BLaER1 treated with 17β-estradiol and CSF1 and Interleukin-3, amounts not matched to agents 10 nM and 100 nM (cell line): ENCODE data around the gene PRLH.

Experiments
- H3K27ac ChIP-seq, 11 experiments: shearing (Covaris generic); formaldehyde crosslinking; 2 replicates each; pipeline ENCODE4 v1.8.1; 2022
- H3K27me3 ChIP-seq, 11 experiments: shearing (Covaris generic); formaldehyde crosslinking; 2 replicates each; pipeline ENCODE4 v1.8.1; 2022
- H3K36me3 ChIP-seq, 11 experiments: shearing (Covaris generic); formaldehyde crosslinking; 2 replicates each; pipeline ENCODE4 v1.8.1; 2022
- H3K4me1 ChIP-seq, 10 experiments: shearing (Covaris generic); formaldehyde crosslinking; 2 replicates each; pipeline ENCODE4 v1.8.1; 2022
- H3K4me2 ChIP-seq, 11 experiments: shearing (Covaris generic); formaldehyde crosslinking; 2 replicates each; pipeline ENCODE4 v1.8.1; 2022
- H3K4me3 ChIP-seq, 10 experiments: shearing (Covaris generic); formaldehyde crosslinking; 2 replicates each; pipeline ENCODE4 v1.8.1; 2022
- H3K9ac ChIP-seq, 11 experiments: shearing (Covaris generic); formaldehyde crosslinking; 2 replicates each; pipeline ENCODE4 v1.8.1; 2022
- H3K9me3 ChIP-seq, 11 experiments: shearing (Covaris generic); formaldehyde crosslinking; replicated peaks in 1 of 11; 2 replicates each; pipeline ENCODE4 v1.8.1; 2022
- H4K20me1 ChIP-seq, 11 experiments: shearing (Covaris generic); formaldehyde crosslinking; 2 replicates each; pipeline ENCODE4 v1.8.1; 2022
- Cebpa-rat ChIP-seq, 11 experiments: shearing (Covaris generic); IDR thresholded peaks; 2 replicates each; pipeline ENCODE4 v1.8.1; 2022

The PRLH gene

GRCh38 chr2:237536083-237536415 is 30.3 kb upstream of the PRLH start:
- Histone ChIP-seq H3K9me3 (no peaks in the 10 kb centered on the region), H3K9ac (peak overlapping the region in 9 of 11 experiments; percentile 10 to 79 (median 54); a peak in 13 of 22 replicates), H3K4me3 (no peak overlapping the region), H3K27me3 (no peaks in the 10 kb centered on the region), H4K20me1 (no peaks in the 10 kb centered on the region), H3K36me3 (no peaks in the 10 kb centered on the region), H3K4me1 (peaks cover 72 to 100% (median 98%) of the 10 kb centered on the region in 10 experiments), H3K27ac (peak overlapping the region in 9 of 11 experiments; percentile 80 to 91 (median 88); a peak in 18 of 22 replicates), H3K4me2 (peak overlapping the region; percentile 79 to 94 (median 88))
- TF ChIP-seq Cebpa-rat (IDR thresholded peaks at IDR 0.05), result no peak

DNA sequence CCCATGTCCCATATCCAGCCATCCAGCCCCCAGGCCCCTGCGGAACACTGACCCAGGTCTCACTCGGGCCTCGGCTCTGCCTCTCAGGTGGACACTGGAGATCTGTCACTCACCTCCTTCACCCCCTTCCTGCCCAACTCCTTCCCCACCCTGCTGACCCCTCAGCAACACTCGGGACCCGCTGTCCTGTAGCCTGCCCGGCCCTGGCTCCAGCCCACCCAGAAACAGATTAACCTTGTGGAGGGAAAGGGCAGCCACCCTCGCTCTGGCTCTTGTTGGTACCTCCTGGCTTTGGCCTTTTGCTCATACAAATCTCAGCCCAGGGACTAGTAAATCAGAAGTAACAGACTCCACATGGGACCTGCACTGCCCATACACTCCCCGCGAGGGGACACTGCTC is 29.8 kb upstream of the PRLH start:
- Histone ChIP-seq H3K9me3 (no peaks in the 10 kb centered on the region), H3K4me1 (peaks cover 72 to 100% (median 98%) of the 10 kb centered on the region in 10 experiments), H3K9ac (peak overlapping the region in 7 of 11 experiments; percentile 27 to 79 (median 68); a peak in 13 of 22 replicates), H3K4me3 (no peak overlapping the region; a peak in 1 of 20 replicates), H3K4me2 (peak overlapping the region; percentile 79 to 94 (median 88)), H3K36me3 (no peaks in the 10 kb centered on the region), H3K27me3 (no peaks in the 10 kb centered on the region), H4K20me1 (no peaks in the 10 kb centered on the region), H3K27ac (peak overlapping the region in 9 of 11 experiments; percentile 80 to 91 (median 88); a peak in 17 of 22 replicates)
- TF ChIP-seq Cebpa-rat (IDR thresholded peaks at IDR 0.05), result no peak

- Histone ChIP-seq H3K4me3 (no peak overlapping the region), H3K4me2 (peak overlapping the region in 10 of 11 experiments; percentile 12 to 94 (median 88); a peak in 19 of 22 replicates), H3K4me1 (peaks cover 57 to 91% (median 87%) of the 10 kb centered on the region in 10 experiments), H3K27ac (peak overlapping the region in 4 of 11 experiments; percentile 13 to 89 (median 64); a peak in 6 of 22 replicates), H3K9ac (peak overlapping the region in 3 of 11 experiments; percentile 7 to 32 (median 14); a peak in 2 of 22 replicates), H4K20me1 (no peaks in the 10 kb centered on the region), H3K36me3 (no peaks in the 10 kb centered on the region), H3K27me3 (no peaks in the 10 kb centered on the region), H3K9me3 (peaks cover 0 to 4% (median 0%) of the 10 kb centered on the region in 11 experiments; a peak in 1 of 22 replicates)
- TF ChIP-seq Cebpa-rat (IDR thresholded peaks at IDR 0.05), result no peak
Measured at GRCh38 chr2:237538001-237538720, 28.2 kb upstream of the PRLH start.

DNA sequence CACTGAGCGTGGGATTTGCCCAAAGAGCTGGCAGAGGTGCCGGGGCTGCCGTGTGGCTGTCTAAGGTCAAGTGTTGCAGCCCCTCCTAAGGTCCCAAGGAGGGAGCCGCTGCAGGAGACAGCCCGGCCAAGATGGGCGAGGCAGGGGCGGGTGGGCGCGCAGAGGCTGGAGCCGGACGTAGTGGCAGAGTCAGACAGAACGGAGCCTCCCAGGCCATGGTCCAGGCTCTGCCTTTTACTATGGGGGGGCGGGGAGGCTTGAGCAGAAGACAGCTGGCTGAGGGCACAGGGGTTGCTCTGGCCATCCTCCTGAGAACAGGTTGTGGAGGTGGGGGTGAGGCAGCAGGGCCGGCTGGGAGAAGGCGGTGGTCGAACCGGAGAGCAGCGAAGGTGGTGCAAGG is 27.5 kb upstream of the PRLH start:
- Histone ChIP-seq H3K9me3 (peaks cover 0 to 4% (median 0%) of the 10 kb centered on the region in 11 experiments; a peak in 1 of 22 replicates), H3K27ac (peak overlapping the region in 4 of 11 experiments; percentile 13 to 89 (median 77); a peak in 4 of 22 replicates), H3K4me1 (peaks cover 49 to 84% (median 80%) of the 10 kb centered on the region in 10 experiments), H3K36me3 (no peaks in the 10 kb centered on the region), H3K4me2 (peak overlapping the region in 9 of 11 experiments; percentile 26 to 94 (median 88); a peak in 15 of 22 replicates), H3K4me3 (no peak overlapping the region), H3K27me3 (no peaks in the 10 kb centered on the region), H4K20me1 (no peaks in the 10 kb centered on the region), H3K9ac (peak overlapping the region in 1 of 11 experiments; percentile 14; a peak in 2 of 22 replicates)
- no peak for TF ChIP-seq Cebpa-rat (IDR thresholded peaks at IDR 0.05)

GRCh38 chr2:237539681-237540080 is 26.7 kb upstream of the PRLH start:
- H3K27me3 ChIP-seq, result no peaks in the 10 kb centered on the region
- H3K4me1 ChIP-seq, result peaks cover 42 to 76% (median 72%) of the 10 kb centered on the region in 10 experiments

GRCh38 chr2:237540223-237540775 is 26.1 kb upstream of the PRLH start:
- no peak overlapping the region for H3K4me3 ChIP-seq
- H3K27me3 ChIP-seq, result no peaks in the 10 kb centered on the region

More at GRCh38 chr2:237539681-237540080, 26.7 kb upstream of the PRLH start:
- no peak overlapping the region for H3K4me3 ChIP-seq
- no peaks in the 10 kb centered on the region for H4K20me1 ChIP-seq
- H3K9me3 ChIP-seq, result peaks cover 0 to 4% (median 0%) of the 10 kb centered on the region in 11 experiments; a peak in 1 of 22 replicates
- peak overlapping the region in 1 of 11 experiments; percentile 63; a peak in 1 of 22 replicates for H3K9ac ChIP-seq
- no peaks in the 10 kb centered on the region for H3K36me3 ChIP-seq
- H3K27ac ChIP-seq, result peak overlapping the region in 7 of 11 experiments; percentile 26 to 89 (median 59); a peak in 10 of 22 replicates
- no peak for TF ChIP-seq Cebpa-rat (IDR thresholded peaks at IDR 0.05)
- peak overlapping the region in 10 of 11 experiments; percentile 69 to 94 (median 79); a peak in 18 of 22 replicates for H3K4me2 ChIP-seq

DNA sequence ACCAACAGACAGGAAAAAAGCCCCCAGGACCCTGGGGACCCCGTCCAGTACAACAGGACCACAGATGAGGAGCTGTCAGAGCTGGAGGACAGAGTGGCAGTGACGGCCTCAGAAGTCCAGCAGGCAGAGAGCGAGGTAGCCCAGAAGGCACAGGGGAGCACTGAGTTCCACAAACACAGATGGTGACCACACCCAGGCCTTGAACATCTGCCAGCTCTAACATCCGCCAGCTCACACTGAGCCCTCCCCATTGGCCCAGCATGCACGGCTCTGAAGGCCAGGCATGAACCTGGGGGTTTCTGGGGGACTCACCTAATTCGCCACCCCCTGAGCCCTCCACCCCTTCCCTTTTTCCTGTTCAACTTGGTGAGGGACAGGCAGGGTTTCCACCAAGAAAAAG is 25.6 kb upstream of the PRLH start:
- Histone ChIP-seq H3K9ac (peak overlapping the region in 6 of 11 experiments; percentile 14 to 63 (median 38); a peak in 7 of 22 replicates), H3K4me1 (peaks cover 31 to 73% (median 65%) of the 10 kb centered on the region in 10 experiments), H3K9me3 (peaks cover 0 to 4% (median 0%) of the 10 kb centered on the region in 11 experiments; a peak in 1 of 22 replicates), H3K27me3 (no peaks in the 10 kb centered on the region), H3K4me3 (no peak overlapping the region), H3K27ac (peak overlapping the region in 9 of 11 experiments; percentile 26 to 89 (median 58); a peak in 17 of 22 replicates), H3K4me2 (peak overlapping the region; percentile 64 to 94 (median 77)), H4K20me1 (no peaks in the 10 kb centered on the region), H3K36me3 (no peaks in the 10 kb centered on the region)
- no peak for TF ChIP-seq Cebpa-rat (IDR thresholded peaks at IDR 0.05)

More at GRCh38 chr2:237540223-237540775, 26.1 kb upstream of the PRLH start:
- H3K4me1 ChIP-seq, result peaks cover 36 to 73% (median 67%) of the 10 kb centered on the region in 10 experiments
- H4K20me1 ChIP-seq, result no peaks in the 10 kb centered on the region
- peak overlapping the region; percentile 64 to 94 (median 77) for H3K4me2 ChIP-seq
- TF ChIP-seq Cebpa-rat (IDR thresholded peaks at IDR 0.05), result no peak
- peaks cover 0 to 4% (median 0%) of the 10 kb centered on the region in 11 experiments; a peak in 1 of 22 replicates for H3K9me3 ChIP-seq
- no peaks in the 10 kb centered on the region for H3K36me3 ChIP-seq
- peak overlapping the region in 9 of 11 experiments; percentile 26 to 89 (median 58); a peak in 16 of 22 replicates for H3K27ac ChIP-seq
- H3K9ac ChIP-seq, result peak overlapping the region in 6 of 11 experiments; percentile 14 to 63 (median 35); a peak in 7 of 22 replicates

GRCh38 chr2:237541243-237541642 is 25.1 kb upstream of the PRLH start:
- Histone ChIP-seq H3K9ac (peak overlapping the region in 6 of 11 experiments; percentile 11 to 63 (median 38); a peak in 7 of 22 replicates), H3K4me3 (no peak overlapping the region), H4K20me1 (no peaks in the 10 kb centered on the region), H3K27ac (peak overlapping the region in 9 of 11 experiments; percentile 19 to 89 (median 58); a peak in 13 of 22 replicates), H3K4me2 (peak overlapping the region; percentile 64 to 94 (median 77)), H3K4me1 (peaks cover 27 to 73% (median 65%) of the 10 kb centered on the region in 10 experiments), H3K9me3 (peaks cover 0 to 4% (median 0%) of the 10 kb centered on the region in 11 experiments; a peak in 1 of 22 replicates), H3K36me3 (no peaks in the 10 kb centered on the region), H3K27me3 (no peaks in the 10 kb centered on the region)
- no peak for TF ChIP-seq Cebpa-rat (IDR thresholded peaks at IDR 0.05)
